NCI-H69 (cell line): Measurements from ENCODE around the gene EFNB3.

Experiments used
- DNase-seq: peaks from one replicate; lab custom pipeline; 2025; lab: John Stamatoyannopoulos, UW

Gene EFNB3

GRCh38 chr17:7717756-7718350 is 12.9 kb downstream of the EFNB3 start:
- peak; percentile 83 for DNase-seq

- DNase-seq: no peak
Observed at GRCh38 chr17:7719661-7720060, 14.7 kb downstream of the EFNB3 start.

- peak; percentile 96 for DNase-seq
Observed at GRCh38 chr17:7720125-7720524, 15.1 kb downstream of the EFNB3 start.

GRCh38 chr17:7721612-7722011 is 16.6 kb downstream of the EFNB3 start:
- DNase-seq: no peak

- DNase-seq: no peak
Observed at GRCh38 chr17:7727886-7728285, 22.9 kb downstream of the EFNB3 start.

GRCh38 chr17:7729816-7730215 is 24.8 kb downstream of the EFNB3 start:
- peak; percentile 77 for DNase-seq

- DNase-seq: no peak
Observed at GRCh38 chr17:7732981-7733539, 28.1 kb downstream of the EFNB3 start.

- DNase-seq: no peak
Observed at GRCh38 chr17:7737601-7738000, 32.6 kb downstream of the EFNB3 start.

- DNase-seq: no peak
Observed at GRCh38 chr17:7739746-7740145, 34.7 kb downstream of the EFNB3 start.

- peak; percentile 82 for DNase-seq
Observed at GRCh38 chr17:7740481-7741001, 35.5 kb downstream of the EFNB3 start.

- DNase-seq: no peak
Observed at GRCh38 chr17:7742729-7743128, 37.7 kb downstream of the EFNB3 start.

- no peak for DNase-seq
Observed at GRCh38 chr17:7744416-7744815, 39.4 kb downstream of the EFNB3 start.

- DNase-seq: no peak
Observed at GRCh38 chr17:7745748-7746470, 40.9 kb downstream of the EFNB3 start.

GRCh38 chr17:7747635-7748071 is 42.7 kb downstream of the EFNB3 start:
- DNase-seq: no peak

GRCh38 chr17:7748076-7748775 is 43.2 kb downstream of the EFNB3 start:
- DNase-seq: no peak

- DNase-seq: no peak
Observed at GRCh38 chr17:7750321-7750821, 45.4 kb downstream of the EFNB3 start.

- DNase-seq: no peak
Observed at GRCh38 chr17:7754656-7755055, 49.7 kb downstream of the EFNB3 start.

- DNase-seq: no peak
Observed at GRCh38 chr17:7755095-7755890, 50.3 kb downstream of the EFNB3 start.

- DNase-seq: no peak
Observed at GRCh38 chr17:7756968-7757367, 52.0 kb downstream of the EFNB3 start.
